GM12878 (cell line): ENCODE measurements around the gene GARIN5A. TPM values are rescaled to one million over a fixed set of nuclear protein-coding genes. Genes with fewer than 3 reads are reported as not detected.
A peak's percentile ranks its signal among the peaks of the same experiment; 100 is the strongest.

Experiments
- EZH2 ChIP-seq: IDR thresholded peaks from 2 replicates; pipeline ENCODE4 v1.6.1; 2012; ENCODE audit warnings: low read depth, mild to moderate bottlenecking, control low read depth, inconsistent platforms, low read length, borderline replicate concordance; ENCODE audit not compliant: control insufficient read depth
- HDAC6 ChIP-seq: fragments of 200-600 bp; sonication (generic); IDR thresholded peaks from one replicate; pipeline ENCODE4 v1.8.0; 2017; ENCODE audit warnings: antibody characterized with exemption; ENCODE audit not compliant: unreplicated experiment
- HDGF ChIP-seq: fragments of 450-650 bp; IDR thresholded peaks from 2 replicates; pipeline ENCODE4 v1.6.1; 2016; ENCODE audit warnings: antibody characterized with exemption
- JUND ChIP-seq: IDR thresholded peaks from 2 replicates; pipeline ENCODE4 v1.6.1; 2012; ENCODE audit warnings: low read depth, mild to moderate bottlenecking, low read length, improper control_type of control experiment, moderate library complexity
- MEF2A ChIP-seq: IDR thresholded peaks from 2 replicates; pipeline ENCODE4 v1.6.1; 2011; ENCODE audit warnings: low read depth, mild to moderate bottlenecking, low read length, moderate library complexity; ENCODE audit not compliant: insufficient read depth
- NBN ChIP-seq: fragments of 450-650 bp; IDR thresholded peaks from 2 replicates; pipeline ENCODE4 v1.6.1; 2016
- NR2F1 ChIP-seq: fragments of 450-650 bp; conservative IDR thresholded peaks from 2 replicates; pipeline ENCODE4 v1.6.1; 2017; ENCODE audit warnings: mild to moderate bottlenecking
- NRF1 ChIP-seq: conservative IDR thresholded peaks from 2 replicates; pipeline ENCODE4 v1.6.1; 2011; ENCODE audit warnings: mild to moderate bottlenecking, low read depth, low read length, improper control_type of control experiment
- PML ChIP-seq: IDR thresholded peaks from 2 replicates; pipeline ENCODE4 v1.6.1; 2012; ENCODE audit warnings: low read length, inconsistent platforms
- POLR2AphosphoS5 ChIP-seq: IDR thresholded peaks from 2 replicates; pipeline ENCODE4 v1.6.1; 2011; ENCODE audit warnings: mild to moderate bottlenecking, low read length, inconsistent platforms
- RAD21 ChIP-seq: IDR thresholded peaks from 2 replicates; pipeline ENCODE4 v1.6.1; 2011; ENCODE audit warnings: mild to moderate bottlenecking, low read depth, low read length, moderate library complexity; ENCODE audit not compliant: insufficient read depth
- SIN3A ChIP-seq: IDR thresholded peaks from 2 replicates; pipeline ENCODE4 v1.6.1; 2012; ENCODE audit warnings: low read depth, low read length, improper control_type of control experiment
- STAT1 ChIP-seq: fragments of 450-650 bp; conservative IDR thresholded peaks from 2 replicates; pipeline ENCODE4 v1.6.1; 2014; ENCODE audit warnings: antibody characterized with exemption, mild to moderate bottlenecking
- TAF1 ChIP-seq: IDR thresholded peaks from 2 replicates; pipeline ENCODE4 v1.6.1; 2011; ENCODE audit warnings: mild to moderate bottlenecking, low read depth, low read length, borderline replicate concordance
- TARDBP ChIP-seq: IDR thresholded peaks from 2 replicates; pipeline ENCODE4 v1.6.1; 2016; ENCODE audit warnings: borderline replicate concordance
- TCF3 ChIP-seq: IDR thresholded peaks from 2 replicates; pipeline ENCODE4 v1.6.1; 2012; ENCODE audit warnings: low read depth, mild to moderate bottlenecking, low read length, borderline replicate concordance; ENCODE audit not compliant: insufficient read depth
- WRNIP1 ChIP-seq: IDR thresholded peaks from 2 replicates; pipeline ENCODE4 v1.6.1; 2011; ENCODE audit warnings: low read depth, low read length, improper control_type of control experiment, borderline replicate concordance
- YBX1 ChIP-seq: fragments of 450-650 bp; IDR thresholded peaks from 2 replicates; pipeline ENCODE4 v1.6.1; 2016; ENCODE audit warnings: antibody characterized with exemption
- ZBED1 ChIP-seq: IDR thresholded peaks from 2 replicates; pipeline ENCODE4 v1.6.1; 2016; ENCODE audit warnings: borderline replicate concordance
- ZNF207 ChIP-seq: fragments of 450-650 bp; IDR thresholded peaks from 2 replicates; pipeline ENCODE4 v1.6.1; 2014; ENCODE audit warnings: antibody characterized with exemption, mild to moderate bottlenecking, borderline replicate concordance
- ZNF622 ChIP-seq: fragments of 450-650 bp; IDR thresholded peaks from 2 replicates; pipeline ENCODE4 v1.6.1; 2017; ENCODE audit warnings: mild to moderate bottlenecking, inconsistent platforms
- polyA plus RNA-seq, 11 experiments: library from polyadenylated mRNA; depleted of rRNA in 4 of 11; unstranded in 6 of 11; stranded (reverse) in 5 of 11; fragments of >200 nt; fragmentation: Nextera tagmentation in 4 of 11; fragmentation: Illumina TruSeq in 1 of 11; extraction: Ambion mirVana in 4 of 11; extraction: Trizol in 1 of 11; gene quantifications; 1 replicate in 1 of 11; 2 replicates in 10 of 11; pipeline versions ENCODE4 v1.2.1 to v1.2.3, GENCODE V29; 2011 to 2016; ENCODE audit warnings: inconsistent platforms in 2 of 11, missing spikeins in 2 of 11, low read depth in 1 of 11
- total RNA-seq, 4 experiments: library from RNA; depleted of rRNA in 3 of 4; stranded (reverse); fragments of >200 nt in 3 of 4; fragmentation: Illumina TruSeq in 1 of 4; extraction: Trizol in 1 of 4; gene quantifications; 2 replicates each; pipeline versions ENCODE4 v1.2.1 to v1.2.3, GENCODE V29; 2013 to 2021
- TF ChIP-seq, protein P1 (sequence below): fragments of 450-650 bp; formaldehyde crosslinking; IDR thresholded peaks from 2 replicates; pipeline ENCODE4 v1.5.0; 2022; ENCODE audit warnings: mild to moderate bottlenecking, missing genetic modification characterization
- TF ChIP-seq, protein P2 (sequence below): fragments of 450-650 bp; IDR thresholded peaks from 2 replicates; pipeline ENCODE4 v1.6.1; 2017; ENCODE audit warnings: mild to moderate bottlenecking
- TF ChIP-seq, protein P3 (sequence below): IDR thresholded peaks from 2 replicates; pipeline ENCODE4 v1.6.1; 2012; ENCODE audit warnings: mild to moderate bottlenecking, low read depth, low read length

Gene GARIN5A
- total and polyA plus RNA-seq, 10 of the 15 experiments (the other 5 are each of a cell fraction or from before 2014, with no cell fraction given), result 0.18 to 1.2 (median 0.24) TPM; not detected in 6

DNA sequence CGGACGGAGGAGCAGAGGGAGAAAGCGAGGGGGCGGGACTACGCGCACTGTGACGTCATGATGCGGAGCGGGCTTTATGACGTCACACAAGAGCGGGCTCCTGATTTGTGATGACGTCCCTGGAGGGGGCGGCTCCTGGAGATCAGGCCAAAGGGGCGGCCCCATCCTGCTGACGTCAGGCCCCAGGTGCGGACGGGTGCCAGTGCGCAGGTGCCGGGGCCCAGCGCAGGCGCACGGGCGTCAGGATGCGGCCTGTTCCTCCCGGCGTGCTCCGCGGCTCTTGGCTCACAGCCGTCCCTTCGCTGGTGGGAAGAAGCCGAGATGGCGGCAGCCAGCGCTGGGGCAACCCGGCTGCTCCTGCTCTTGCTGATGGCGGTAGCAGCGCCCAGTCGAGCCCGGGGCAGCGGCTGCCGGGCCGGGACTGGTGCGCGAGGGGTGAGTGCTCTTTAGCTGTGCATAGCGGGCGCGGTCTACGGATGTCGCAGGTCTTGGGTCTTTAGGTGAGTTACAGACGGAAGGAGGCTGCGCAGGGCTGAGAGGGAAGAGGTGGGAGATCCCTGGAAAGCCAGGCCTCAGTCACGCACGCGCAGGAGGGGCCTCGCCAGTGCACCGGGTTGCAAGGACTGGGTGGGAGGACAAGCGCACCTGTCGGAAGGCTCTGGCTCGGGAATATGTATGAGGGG lies at the start of gene GARIN5A, which contains the start of gene EMC10 (continued):
- TF ChIP-seq HDGF (0 out of 2 replicates have a peak, but pooled peaks have one; percentile 14), JUND (peak; percentile 75), ZNF207 (no peak), POLR2AphosphoS5 (peak; percentile 97), NBN (peak; percentile 100), MEF2A (no peak), ZBED1 (no peak), SIN3A (0 out of 2 replicates have a peak, but pooled peaks have one; percentile 20), PML (peak; percentile 76; the same call in 1 of the 2 replicates), TCF3 (peak; percentile 87), YBX1 (no peak), WRNIP1 (no peak), NRF1 (peak; percentile 99), STAT1 (no peak), TAF1 (peak; percentile 92), NR2F1 (0 out of 2 replicates have a peak, but pooled peaks have one; percentile 40), EZH2 (no peak), HDAC6 (no peak), ZNF622 (no peak), RAD21 (no peak), TARDBP (no peak)
- TF ChIP-seq, protein P1, sequence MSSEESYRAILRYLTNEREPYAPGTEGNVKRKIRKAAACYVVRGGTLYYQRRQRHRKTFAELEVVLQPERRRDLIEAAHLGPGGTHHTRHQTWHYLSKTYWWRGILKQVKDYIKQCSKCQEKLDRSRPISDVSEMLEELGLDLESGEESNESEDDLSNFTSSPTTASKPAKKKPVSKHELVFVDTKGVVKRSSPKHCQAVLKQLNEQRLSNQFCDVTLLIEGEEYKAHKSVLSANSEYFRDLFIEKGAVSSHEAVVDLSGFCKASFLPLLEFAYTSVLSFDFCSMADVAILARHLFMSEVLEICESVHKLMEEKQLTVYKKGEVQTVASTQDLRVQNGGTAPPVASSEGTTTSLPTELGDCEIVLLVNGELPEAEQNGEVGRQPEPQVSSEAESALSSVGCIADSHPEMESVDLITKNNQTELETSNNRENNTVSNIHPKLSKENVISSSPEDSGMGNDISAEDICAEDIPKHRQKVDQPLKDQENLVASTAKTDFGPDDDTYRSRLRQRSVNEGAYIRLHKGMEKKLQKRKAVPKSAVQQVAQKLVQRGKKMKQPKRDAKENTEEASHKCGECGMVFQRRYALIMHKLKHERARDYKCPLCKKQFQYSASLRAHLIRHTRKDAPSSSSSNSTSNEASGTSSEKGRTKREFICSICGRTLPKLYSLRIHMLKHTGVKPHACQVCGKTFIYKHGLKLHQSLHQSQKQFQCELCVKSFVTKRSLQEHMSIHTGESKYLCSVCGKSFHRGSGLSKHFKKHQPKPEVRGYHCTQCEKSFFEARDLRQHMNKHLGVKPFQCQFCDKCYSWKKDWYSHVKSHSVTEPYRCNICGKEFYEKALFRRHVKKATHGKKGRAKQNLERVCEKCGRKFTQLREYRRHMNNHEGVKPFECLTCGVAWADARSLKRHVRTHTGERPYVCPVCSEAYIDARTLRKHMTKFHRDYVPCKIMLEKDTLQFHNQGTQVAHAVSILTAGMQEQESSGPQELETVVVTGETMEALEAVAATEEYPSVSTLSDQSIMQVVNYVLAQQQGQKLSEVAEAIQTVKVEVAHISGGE, result no peak
- TF ChIP-seq, protein P2, sequence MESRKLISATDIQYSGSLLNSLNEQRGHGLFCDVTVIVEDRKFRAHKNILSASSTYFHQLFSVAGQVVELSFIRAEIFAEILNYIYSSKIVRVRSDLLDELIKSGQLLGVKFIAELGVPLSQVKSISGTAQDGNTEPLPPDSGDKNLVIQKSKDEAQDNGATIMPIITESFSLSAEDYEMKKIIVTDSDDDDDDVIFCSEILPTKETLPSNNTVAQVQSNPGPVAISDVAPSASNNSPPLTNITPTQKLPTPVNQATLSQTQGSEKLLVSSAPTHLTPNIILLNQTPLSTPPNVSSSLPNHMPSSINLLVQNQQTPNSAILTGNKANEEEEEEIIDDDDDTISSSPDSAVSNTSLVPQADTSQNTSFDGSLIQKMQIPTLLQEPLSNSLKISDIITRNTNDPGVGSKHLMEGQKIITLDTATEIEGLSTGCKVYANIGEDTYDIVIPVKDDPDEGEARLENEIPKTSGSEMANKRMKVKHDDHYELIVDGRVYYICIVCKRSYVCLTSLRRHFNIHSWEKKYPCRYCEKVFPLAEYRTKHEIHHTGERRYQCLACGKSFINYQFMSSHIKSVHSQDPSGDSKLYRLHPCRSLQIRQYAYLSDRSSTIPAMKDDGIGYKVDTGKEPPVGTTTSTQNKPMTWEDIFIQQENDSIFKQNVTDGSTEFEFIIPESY, result no peak; the same call in 1 of the 2 replicates
- TF ChIP-seq, protein P3, sequence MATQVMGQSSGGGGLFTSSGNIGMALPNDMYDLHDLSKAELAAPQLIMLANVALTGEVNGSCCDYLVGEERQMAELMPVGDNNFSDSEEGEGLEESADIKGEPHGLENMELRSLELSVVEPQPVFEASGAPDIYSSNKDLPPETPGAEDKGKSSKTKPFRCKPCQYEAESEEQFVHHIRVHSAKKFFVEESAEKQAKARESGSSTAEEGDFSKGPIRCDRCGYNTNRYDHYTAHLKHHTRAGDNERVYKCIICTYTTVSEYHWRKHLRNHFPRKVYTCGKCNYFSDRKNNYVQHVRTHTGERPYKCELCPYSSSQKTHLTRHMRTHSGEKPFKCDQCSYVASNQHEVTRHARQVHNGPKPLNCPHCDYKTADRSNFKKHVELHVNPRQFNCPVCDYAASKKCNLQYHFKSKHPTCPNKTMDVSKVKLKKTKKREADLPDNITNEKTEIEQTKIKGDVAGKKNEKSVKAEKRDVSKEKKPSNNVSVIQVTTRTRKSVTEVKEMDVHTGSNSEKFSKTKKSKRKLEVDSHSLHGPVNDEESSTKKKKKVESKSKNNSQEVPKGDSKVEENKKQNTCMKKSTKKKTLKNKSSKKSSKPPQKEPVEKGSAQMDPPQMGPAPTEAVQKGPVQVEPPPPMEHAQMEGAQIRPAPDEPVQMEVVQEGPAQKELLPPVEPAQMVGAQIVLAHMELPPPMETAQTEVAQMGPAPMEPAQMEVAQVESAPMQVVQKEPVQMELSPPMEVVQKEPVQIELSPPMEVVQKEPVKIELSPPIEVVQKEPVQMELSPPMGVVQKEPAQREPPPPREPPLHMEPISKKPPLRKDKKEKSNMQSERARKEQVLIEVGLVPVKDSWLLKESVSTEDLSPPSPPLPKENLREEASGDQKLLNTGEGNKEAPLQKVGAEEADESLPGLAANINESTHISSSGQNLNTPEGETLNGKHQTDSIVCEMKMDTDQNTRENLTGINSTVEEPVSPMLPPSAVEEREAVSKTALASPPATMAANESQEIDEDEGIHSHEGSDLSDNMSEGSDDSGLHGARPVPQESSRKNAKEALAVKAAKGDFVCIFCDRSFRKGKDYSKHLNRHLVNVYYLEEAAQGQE, result no peak
